Nephron (organoid): ENCODE results near the gene PADI1.

Experiments used
- H3K27ac Mint-ChIP-seq, 3 experiments: 2 replicates each; pipeline ENCODE4 v1.8.0; 2020; ENCODE audit warnings: mixed read lengths in 3 of 3, mild to moderate bottlenecking in 2 of 3, moderate library complexity in 1 of 3
- H3K27me3 Mint-ChIP-seq: 2 replicates; pipeline ENCODE4 v1.8.0; 2021; ENCODE audit warnings: low read depth, mild to moderate bottlenecking, moderate library complexity, mixed read lengths
- H3K36me3 Mint-ChIP-seq: 2 replicates; pipeline ENCODE4 v1.8.0; 2020; ENCODE audit warnings: low read depth, mixed read lengths
- H3K4me1 Mint-ChIP-seq: 2 replicates; pipeline ENCODE4 v1.8.0; 2020; ENCODE audit warnings: mixed read lengths
- H3K4me3 Mint-ChIP-seq, 3 experiments: 2 replicates each; pipeline ENCODE4 v1.8.0; 2020; ENCODE audit warnings: mild to moderate bottlenecking in 3 of 3, mixed read lengths in 3 of 3, moderate library complexity in 2 of 3
- H3K9me3 Mint-ChIP-seq: 2 replicates; pipeline ENCODE4 v1.8.0; 2020; ENCODE audit warnings: mixed read lengths
- CTCF ChIP-seq, 3 experiments: fragments of 200-600 bp; sonication (generic); IDR thresholded peaks; one replicate each; pipeline ENCODE4 v1.5.0; 2021; ENCODE audit warnings: antibody characterized with exemption in 3 of 3; ENCODE audit not compliant: unreplicated experiment in 3 of 3

Gene PADI1

GRCh38 chr1:17246971-17247370, 42.0 kb downstream of the PADI1 start:
- H3K4me3 Mint-ChIP-seq: no peak overlapping the region
- H3K27me3 Mint-ChIP-seq: peaks cover 46% of the 10 kb centered on the region
- no peaks in the 10 kb centered on the region for H3K36me3 Mint-ChIP-seq
- no peak overlapping the region for H3K27ac Mint-ChIP-seq
- TF ChIP-seq CTCF (IDR thresholded peaks at IDR 0.05; ENCODE audit: unreplicated experiment in 3 of 3): no peak
- H3K4me1 Mint-ChIP-seq: peaks cover 14% of the 10 kb centered on the region
- no peaks in the 10 kb centered on the region for H3K9me3 Mint-ChIP-seq

DNA sequence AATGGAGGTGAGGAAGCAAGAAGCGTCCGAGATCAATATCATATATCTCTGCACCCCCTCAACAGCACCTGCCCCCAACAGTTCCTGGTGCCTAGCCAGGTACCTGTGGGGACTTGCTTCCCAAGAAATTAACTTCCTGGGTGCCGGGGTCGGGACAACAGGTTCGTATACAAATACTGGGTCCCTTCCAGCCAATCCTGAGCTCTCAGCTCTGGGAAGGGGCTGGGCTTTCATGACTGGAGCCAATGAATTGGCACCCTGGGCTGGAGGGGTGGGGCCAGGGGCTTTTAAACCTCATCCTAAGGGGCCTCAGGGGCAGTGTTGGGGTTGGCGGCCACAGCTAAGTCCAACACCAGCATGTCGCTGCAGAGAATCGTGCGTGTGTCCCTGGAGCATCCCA, 43.9 kb downstream of the PADI1 start, which contains the start of gene PADI3:
TSS of gene PADI3 (plus strand) at position 318 of the 400 bp plus-strand sequence. CDS start at position 358, 40 bp downstream.
- H3K27ac Mint-ChIP-seq: no peak within 1 kb of the TSS
- H3K4me1 Mint-ChIP-seq: peaks cover 14% of the 10 kb centered on the region
- H3K4me3 Mint-ChIP-seq: no peak within 1 kb of the TSS
- no peaks in the 10 kb centered on the region for H3K9me3 Mint-ChIP-seq
- peaks cover 36% of the 10 kb centered on the region for H3K27me3 Mint-ChIP-seq
- TF ChIP-seq CTCF (IDR thresholded peaks at IDR 0.05; ENCODE audit: unreplicated experiment in 3 of 3): no peak
- no peaks in the 10 kb centered on the region for H3K36me3 Mint-ChIP-seq

GRCh38 chr1:17250601-17251000, 45.7 kb downstream of the PADI1 start:
- Mint-ChIP-seq H3K27ac (no peak overlapping the region), H3K36me3 (no peaks in the 10 kb centered on the region), H3K27me3 (peaks cover 29% of the 10 kb centered on the region), H3K4me1 (peaks cover 2% of the 10 kb centered on the region), H3K9me3 (no peaks in the 10 kb centered on the region), H3K4me3 (no peak overlapping the region)
- TF ChIP-seq CTCF (IDR thresholded peaks at IDR 0.05; ENCODE audit: unreplicated experiment in 3 of 3): no peak

GRCh38 chr1:17251246-17251645, 46.3 kb downstream of the PADI1 start:
- Mint-ChIP-seq H3K27me3 (peaks cover 32% of the 10 kb centered on the region), H3K4me3 (no peak overlapping the region), H3K36me3 (no peaks in the 10 kb centered on the region), H3K9me3 (no peaks in the 10 kb centered on the region), H3K27ac (no peak overlapping the region), H3K4me1 (no peaks in the 10 kb centered on the region)
- TF ChIP-seq CTCF (IDR thresholded peaks at IDR 0.05; ENCODE audit: unreplicated experiment in 3 of 3): no peak

DNA sequence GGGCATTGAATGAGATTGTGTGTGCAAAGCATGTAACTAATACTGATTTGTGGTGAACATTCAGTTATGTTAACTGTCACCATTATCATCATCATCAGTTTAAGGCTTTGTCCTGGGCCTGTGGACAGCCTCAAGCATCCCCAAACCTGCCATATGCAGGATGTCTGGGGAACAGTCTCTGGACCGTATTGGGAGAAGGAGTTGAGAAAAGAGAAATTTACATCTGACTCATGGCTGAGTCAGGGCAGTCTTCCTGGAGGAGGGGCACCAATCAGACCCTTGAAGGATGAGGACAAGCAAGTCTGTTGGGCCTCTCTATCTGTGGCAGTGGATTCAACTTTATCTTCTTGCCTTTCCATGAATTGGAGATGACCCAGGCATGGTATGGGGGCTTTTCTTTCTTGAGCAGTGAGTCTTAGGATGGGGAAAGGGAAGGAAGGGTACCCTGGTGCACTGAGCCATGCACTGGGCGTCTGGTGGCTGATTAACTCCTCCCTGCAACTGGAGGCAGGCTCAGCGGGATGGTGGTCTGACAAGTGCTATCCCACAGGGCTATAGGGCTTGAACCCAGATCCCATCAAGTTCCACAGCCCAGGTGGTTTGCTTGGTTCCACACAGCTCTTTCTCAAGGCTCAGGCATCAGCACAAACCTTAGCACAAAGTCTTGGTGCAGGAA, 46.9 kb downstream of the PADI1 start:
- H3K4me3 Mint-ChIP-seq: no peak overlapping the region
- no peak overlapping the region for H3K27ac Mint-ChIP-seq
- no peaks in the 10 kb centered on the region for H3K36me3 Mint-ChIP-seq
- H3K4me1 Mint-ChIP-seq: no peaks in the 10 kb centered on the region
- no peaks in the 10 kb centered on the region for H3K9me3 Mint-ChIP-seq
- H3K27me3 Mint-ChIP-seq: peaks cover 27% of the 10 kb centered on the region
- no peak for TF ChIP-seq CTCF (IDR thresholded peaks at IDR 0.05; ENCODE audit: unreplicated experiment in 3 of 3)

DNA sequence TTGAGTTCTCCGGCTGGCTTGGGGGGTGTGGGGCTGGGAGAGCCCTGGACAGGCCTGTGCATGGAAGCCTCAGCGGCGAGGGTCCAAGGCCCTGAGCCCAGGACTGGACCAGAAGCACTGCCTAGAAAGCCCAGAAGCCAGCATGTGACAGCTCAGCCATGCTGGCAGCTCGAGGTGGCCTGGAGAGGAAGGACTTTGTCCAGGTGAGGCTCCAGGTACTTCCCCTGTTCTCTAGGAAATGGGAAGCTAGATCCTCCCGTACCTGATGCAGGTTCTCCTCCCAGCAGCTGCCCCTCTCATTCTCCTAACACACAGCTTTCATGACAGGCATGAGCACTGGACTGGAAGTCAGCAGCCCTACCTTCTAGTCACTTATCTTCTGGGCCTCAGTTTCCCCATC, 50.4 kb downstream of the PADI1 start:
- no peak overlapping the region for H3K4me3 Mint-ChIP-seq
- no peak overlapping the region for H3K27ac Mint-ChIP-seq
- no peaks in the 10 kb centered on the region for H3K4me1 Mint-ChIP-seq
- no peak for TF ChIP-seq CTCF (IDR thresholded peaks at IDR 0.05; ENCODE audit: unreplicated experiment in 3 of 3)
- no peaks in the 10 kb centered on the region for H3K36me3 Mint-ChIP-seq
- no peaks in the 10 kb centered on the region for H3K9me3 Mint-ChIP-seq
- peaks cover 22% of the 10 kb centered on the region for H3K27me3 Mint-ChIP-seq
